H9 (cell line): ENCODE data around the gene ZCWPW1. TPM values are rescaled to one million over a fixed set of nuclear protein-coding genes. Genes with fewer than 3 reads are reported as not detected.
"Not testable (repeated sequence)": the region's sequence is repeated elsewhere in the genome, so short reads cannot be mapped to it uniquely, and the experiment has no call there.

Experiments
- DNase-seq: peaks from one replicate; pipeline ENCODE4 v3.0.0-alpha.2; 2017
- H2AFZ ChIP-seq: one replicate; pipeline ENCODE4 v1.6.1; 2013; ENCODE audit warnings: mild to moderate bottlenecking, low read length, control low read depth, moderate library complexity
- H2AK5ac ChIP-seq: 2 replicates; pipeline ENCODE4 v1.6.1; 2013; ENCODE audit warnings: low read length, control low read depth, mixed read lengths; ENCODE audit not compliant: insufficient read length
- H2BK120ac ChIP-seq: one replicate; pipeline ENCODE4 v1.6.1; 2013; ENCODE audit warnings: low read depth, mild to moderate bottlenecking, low read length, control low read depth, inconsistent platforms; ENCODE audit not compliant: poor library complexity, severe bottlenecking
- H2BK12ac ChIP-seq: 2 replicates; pipeline ENCODE4 v1.6.1; 2013; ENCODE audit warnings: low read length, control low read depth, mixed read lengths, low read depth; ENCODE audit not compliant: insufficient read length
- H2BK15ac ChIP-seq: 2 replicates; pipeline ENCODE4 v1.6.1; 2013; ENCODE audit warnings: low read depth, low read length, control low read depth
- H2BK20ac ChIP-seq: one replicate; pipeline ENCODE4 v1.6.1; 2013; ENCODE audit warnings: low read depth, mild to moderate bottlenecking, low read length, control low read depth, inconsistent platforms; ENCODE audit not compliant: poor library complexity, severe bottlenecking
- H2BK5ac ChIP-seq: 2 replicates; pipeline ENCODE4 v1.6.1; 2013; ENCODE audit warnings: low read length, control low read depth, mixed read lengths; ENCODE audit not compliant: insufficient read length
- H3K14ac ChIP-seq: 2 replicates; pipeline ENCODE4 v1.6.1; 2013; ENCODE audit warnings: low read length, control low read depth; ENCODE audit not compliant: insufficient read depth
- H3K18ac ChIP-seq: 2 replicates; pipeline ENCODE4 v1.6.1; 2013; ENCODE audit warnings: low read depth, mild to moderate bottlenecking, mixed read lengths, low read length, control low read depth; ENCODE audit not compliant: insufficient read length
- H3K23ac ChIP-seq: 2 replicates; pipeline ENCODE4 v1.6.1; 2013; ENCODE audit warnings: low read length, control low read depth, mixed read lengths, low read depth; ENCODE audit not compliant: insufficient read length
- H3K23me2 ChIP-seq: 2 replicates; pipeline ENCODE4 v1.6.1; 2013; ENCODE audit warnings: low read depth, mild to moderate bottlenecking, mixed read lengths, low read length, control low read depth; ENCODE audit not compliant: insufficient read length, poor library complexity, severe bottlenecking
- H3K27ac ChIP-seq: 2 replicates; pipeline ENCODE4 v1.5.1; 2013; ENCODE audit warnings: low read length, control low read depth, mixed read lengths, low read depth; ENCODE audit not compliant: insufficient read length
- H3K27me3 ChIP-seq: 2 replicates; pipeline ENCODE4 v1.6.1; 2013; ENCODE audit warnings: low read length, control low read depth, inconsistent platforms; ENCODE audit not compliant: insufficient read depth
- H3K4ac ChIP-seq: 2 replicates; pipeline ENCODE4 v1.6.1; 2013; ENCODE audit warnings: low read depth, mild to moderate bottlenecking, control low read depth, inconsistent platforms, low read length, moderate library complexity
- H3K4me1 ChIP-seq: 2 replicates; pipeline ENCODE4 v1.6.1; 2013; ENCODE audit warnings: low read length, control low read depth, inconsistent platforms; ENCODE audit not compliant: insufficient read depth
- H3K4me2 ChIP-seq: 2 replicates; pipeline ENCODE4 v1.6.1; 2013; ENCODE audit warnings: low read length, control low read depth, mixed read lengths; ENCODE audit not compliant: insufficient read length, insufficient read depth
- H3K56ac ChIP-seq: 2 replicates; pipeline ENCODE4 v1.6.1; 2013; ENCODE audit warnings: low read depth, mild to moderate bottlenecking, mixed read lengths, low read length, control low read depth; ENCODE audit not compliant: insufficient read length
- H3K79me1 ChIP-seq: 2 replicates; pipeline ENCODE4 v1.6.1; 2013; ENCODE audit warnings: low read depth, mild to moderate bottlenecking, moderate library complexity, low read length, control low read depth, inconsistent platforms; ENCODE audit not compliant: insufficient read depth, poor library complexity, severe bottlenecking
- H3K79me2 ChIP-seq: 2 replicates; pipeline ENCODE4 v1.6.1; 2013; ENCODE audit warnings: low read length, control low read depth, inconsistent platforms; ENCODE audit not compliant: insufficient read depth
- H3K9ac ChIP-seq: 2 replicates; pipeline ENCODE4 v1.6.1; 2013; ENCODE audit warnings: low read length, control low read depth, mixed read lengths; ENCODE audit not compliant: insufficient read length; ENCODE audit errors: extremely low read depth
- H3K9me3 ChIP-seq: one replicate; pipeline ENCODE4 v1.6.1; 2013; ENCODE audit warnings: low read depth, low read length, inconsistent platforms; ENCODE audit not compliant: control insufficient read depth
- H3T11ph ChIP-seq: one replicate; pipeline ENCODE4 v1.6.1; 2013; ENCODE audit warnings: mild to moderate bottlenecking, low read length, control low read depth, inconsistent platforms
- H4K20me1 ChIP-seq: one replicate; pipeline ENCODE4 v1.6.1; 2013; ENCODE audit not compliant: control insufficient read depth, insufficient read length, insufficient read depth
- H4K5ac ChIP-seq: 2 replicates; pipeline ENCODE4 v1.6.1; 2013; ENCODE audit warnings: low read depth, mild to moderate bottlenecking, mixed read lengths, low read length, control low read depth; ENCODE audit not compliant: insufficient read length
- H4K8ac ChIP-seq: replicated peaks from 2 replicates; pipeline ENCODE4 v1.6.1; 2013; ENCODE audit warnings: low read length, control low read depth, mixed read lengths, low read depth; ENCODE audit not compliant: insufficient read length
- H4K91ac ChIP-seq: 2 replicates; pipeline ENCODE4 v1.6.1; 2013; ENCODE audit warnings: low read depth, mild to moderate bottlenecking, moderate library complexity, mixed read lengths, low read length, control low read depth; ENCODE audit not compliant: insufficient read length
- H3K27ac Mint-ChIP-seq, 3 experiments: 2 replicates in 2 of 3; 3 replicates in 1 of 3; pipeline ENCODE4 v1.8.0; 2020 to 2021; ENCODE audit warnings: mixed read lengths in 3 of 3, mild to moderate bottlenecking in 1 of 3, moderate library complexity in 1 of 3
- H3K27me3 Mint-ChIP-seq: 2 replicates; pipeline ENCODE4 v1.8.0; 2021; ENCODE audit warnings: low read depth, mild to moderate bottlenecking, moderate library complexity, mixed read lengths
- H3K36me3 Mint-ChIP-seq, 3 experiments: 2 replicates in 2 of 3; 3 replicates in 1 of 3; pipeline ENCODE4 v1.8.0; 2020 to 2021; ENCODE audit warnings: low read depth in 3 of 3, mixed read lengths in 3 of 3; ENCODE audit not compliant: insufficient read depth in 1 of 3
- H3K4me1 Mint-ChIP-seq, 2 experiments: 2 replicates each; pipeline ENCODE4 v1.8.0; 2020; ENCODE audit warnings: mixed read lengths in 2 of 2
- H3K4me3 Mint-ChIP-seq, 2 experiments: 2 replicates in 1 of 2; 3 replicates in 1 of 2; pipeline ENCODE4 v1.8.0; 2020 to 2021; ENCODE audit warnings: mild to moderate bottlenecking in 2 of 2, mixed read lengths in 2 of 2, moderate library complexity in 1 of 2
- H3K9me3 Mint-ChIP-seq, 2 experiments: 2 replicates in 1 of 2; 3 replicates in 1 of 2; pipeline ENCODE4 v1.8.0; 2020; ENCODE audit warnings: mild to moderate bottlenecking in 2 of 2, mixed read lengths in 2 of 2, moderate library complexity in 1 of 2
- CTCF ChIP-seq: fragments of 200-600 bp; sonication (generic); conservative IDR thresholded peaks from 3 replicates; pipeline ENCODE4 v1.8.0; 2021; ENCODE audit warnings: antibody characterized with exemption, mild to moderate bottlenecking
- WGBS: extraction: QIAGEN DNeasy Blood & Tissue Kit; methylation state at CpG from one replicate; pipeline ENCODE4 v1.1.7; 2013; ENCODE audit warnings: missing lambda C conversion rate, low lambda C conversion rate, mixed read lengths; ENCODE audit not compliant: insufficient read length; ENCODE audit errors: extremely low coverage; 5-methylcytosine and 5-hydroxymethylcytosine counted together
- total RNA-seq: library from RNA; stranded (reverse); gene quantifications from 2 replicates; pipeline ENCODE4 v1.2.1, GENCODE V29; 2021

Gene ZCWPW1
- total RNA-seq, 1 experiment from 2014 or later = 1.1 TPM

DNA sequence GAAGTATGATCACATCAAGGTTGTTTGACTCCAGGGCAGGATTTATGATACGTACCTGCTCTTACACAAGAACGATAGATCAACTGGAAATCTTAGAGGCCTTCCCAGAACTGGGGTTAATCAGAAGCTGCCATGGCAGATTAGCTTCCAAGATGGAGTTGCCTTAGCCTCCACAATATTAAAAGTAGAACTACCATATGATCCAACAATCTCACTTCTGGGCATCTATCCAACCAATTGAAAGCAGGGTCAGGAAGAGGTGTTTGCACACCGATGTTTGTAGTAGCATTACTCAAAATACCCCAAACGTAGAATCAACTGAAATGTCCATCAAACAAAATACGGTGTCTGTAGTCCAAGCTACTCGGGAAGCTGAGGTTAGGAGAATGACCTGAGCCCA lies 64.0 kb downstream of the ZCWPW1 start:
- no peaks in the 10 kb centered on the region for H3K9me3 Mint-ChIP-seq

GRCh38 chr7:100363797-100364196 lies 64.7 kb downstream of the ZCWPW1 start:
- H2AK5ac ChIP-seq, H3K9ac ChIP-seq, H2AFZ ChIP-seq, H2BK20ac ChIP-seq, H3K79me2 ChIP-seq, H3K27me3 ChIP-seq, H3K4me1 ChIP-seq, H3K4me2 ChIP-seq, H3K23me2 ChIP-seq, H3K27ac ChIP-seq, H2BK5ac ChIP-seq, DNase-seq, H3K4me3 Mint-ChIP-seq, H2BK120ac ChIP-seq, H3K9me3 ChIP-seq, H3T11ph ChIP-seq, H3K23ac ChIP-seq, H3K56ac ChIP-seq, H3K18ac ChIP-seq, H3K14ac ChIP-seq, H3K4ac ChIP-seq, H4K5ac ChIP-seq, H4K8ac ChIP-seq, H3K27me3 Mint-ChIP-seq, H3K27ac Mint-ChIP-seq, H3K79me1 ChIP-seq, H2BK12ac ChIP-seq, H2BK15ac ChIP-seq, H3K9me3 Mint-ChIP-seq, H4K20me1 ChIP-seq, H4K91ac ChIP-seq: not testable (repeated sequence)
- H3K4me1 Mint-ChIP-seq = peaks cover 11 to 17% of the 10 kb centered on the region in 2 experiments
- H3K36me3 Mint-ChIP-seq = peaks cover 48 to 83% (median 62%) of the 10 kb centered on the region in 3 experiments
- WGBS = no CpG with 5 or more reads among the region's 7 CpGs

More for the DNA sequence above, 64.0 kb downstream of the ZCWPW1 start:
- no peak overlapping the region for H2AK5ac ChIP-seq
- WGBS = no CpG with 5 or more reads among the region's 6 CpGs
- no peak overlapping the region for H3K4ac ChIP-seq
- DNase-seq = no peak
- H3K4me3 Mint-ChIP-seq = no peak overlapping the region
- no peak overlapping the region for H2BK120ac ChIP-seq
- H4K20me1 ChIP-seq = no peaks in the 10 kb centered on the region
- no peaks in the 10 kb centered on the region for H3K79me2 ChIP-seq
- no peak overlapping the region for H3T11ph ChIP-seq
- H2BK12ac ChIP-seq = no peak overlapping the region
- H2BK20ac ChIP-seq = no peak overlapping the region
- H3K23ac ChIP-seq = no peak overlapping the region
- 0 out of 7 replicates have a peak overlapping the region, but pooled peaks of 1 of the 3 experiments have one; percentile 36 for H3K27ac Mint-ChIP-seq
- H3K27me3 ChIP-seq = no peaks in the 10 kb centered on the region
- peaks cover 42 to 78% (median 55%) of the 10 kb centered on the region in 3 experiments for H3K36me3 Mint-ChIP-seq
- no peak overlapping the region for H3K27ac ChIP-seq
- no peaks in the 10 kb centered on the region; the same call in 1 of the 2 replicates for H3K27me3 Mint-ChIP-seq
- H2AFZ ChIP-seq = no peak overlapping the region
- H2BK5ac ChIP-seq = no peak overlapping the region
- H3K23me2 ChIP-seq = no peaks in the 10 kb centered on the region
- no peak overlapping the region for H4K91ac ChIP-seq
- H3K9me3 ChIP-seq = no peaks in the 10 kb centered on the region
- H3K4me1 Mint-ChIP-seq = peaks cover 16 to 24% of the 10 kb centered on the region in 2 experiments
- H3K14ac ChIP-seq = no peak overlapping the region
- no peak overlapping the region for H3K9ac ChIP-seq
- H3K79me1 ChIP-seq = no peaks in the 10 kb centered on the region
- no peak overlapping the region for H2BK15ac ChIP-seq
- H3K4me2 ChIP-seq = no peak overlapping the region
- H4K5ac ChIP-seq = no peak overlapping the region
- H4K8ac ChIP-seq = no peak overlapping the region
- no peak overlapping the region for H3K18ac ChIP-seq
- H3K4me1 ChIP-seq = no peaks in the 10 kb centered on the region
- H3K56ac ChIP-seq = no peak overlapping the region
- no peak for TF ChIP-seq CTCF
